Psoas muscle (tissue), 8 donors: ENCODE measurements around the gene APBA3. TPM values are rescaled to one million over a fixed set of nuclear protein-coding genes. Genes with fewer than 3 reads are reported as not detected.

Source experiments
- ATAC-seq, 4 donors: fragments of 200-7000 bp; cut with Tn5 transposase; one replicate each; pipeline ENCODE4 v1.9.1; 2020; ENCODE audit warnings: moderate library complexity in 3 of 4, mild to moderate bottlenecking in 2 of 4
- DNase-seq, 2 donors: peaks; one replicate each; pipeline ENCODE4 v3.0.0-alpha.2; 2020
- H3K27ac ChIP-seq: fragments of 200-600 bp; one replicate; pipeline ENCODE4 v1.8.0; 2022
- H3K27me3 ChIP-seq, 3 donors: fragments of 200-600 bp in 1 of 3; one replicate each; pipeline versions ENCODE4 v1.6.1 to v1.8.0; 2013 to 2022; ENCODE audit warnings: low read length in 2 of 3, mild to moderate bottlenecking in 2 of 3, moderate library complexity in 1 of 3; ENCODE audit not compliant: insufficient read depth in 3 of 3
- H3K36me3 ChIP-seq, 2 donors: fragments of 200-600 bp in 1 of 2; one replicate each; pipeline versions ENCODE4 v1.6.1 to v1.8.0; 2013 to 2022; ENCODE audit warnings: low read depth in 1 of 2, mild to moderate bottlenecking in 1 of 2, moderate library complexity in 1 of 2; ENCODE audit not compliant: insufficient read depth in 1 of 2
- H3K4me1 ChIP-seq: fragments of 200-600 bp; one replicate; pipeline ENCODE4 v1.8.0; 2022
- H3K4me3 ChIP-seq: fragments of 200-600 bp; one replicate; pipeline ENCODE4 v1.8.0; 2022; ENCODE audit warnings: mild to moderate bottlenecking
- H3K9me3 ChIP-seq: fragments of 200-600 bp; one replicate; pipeline ENCODE4 v1.8.0; 2022
- WGBS, 3 donors: extraction: QIAGEN DNeasy Blood & Tissue Kit; methylation state at CpG; one replicate each; pipeline versions ENCODE4 v1.1.6 to v1.1.7; 2013; 5-methylcytosine and 5-hydroxymethylcytosine counted together
- intact Hi-C, 2 donors: fragments of 100-400 bp; cut with DNase I; formaldehyde crosslinking; loops; one replicate each; pipeline versions ENCODE4 v1.11.0 to v1.14.2; 2022
- polyA plus RNA-seq, 3 donors: library from polyadenylated mRNA; stranded (reverse); fragments of 200-250 nt; gene quantifications; one replicate each; pipeline ENCODE4 v1.2.3, GENCODE V29; 2013
- total RNA-seq, 4 donors: library from RNA; stranded (reverse); fragmentation: NEBNext Ultra II Directional in 2 of 4; extraction: Animal tissue kit (Norgen Biotek cat#: 25700) in 2 of 4; gene quantifications; one replicate each; pipeline versions ENCODE4 v1.2.1 to v1.2.4, GENCODE V29; 2021 to 2023
- TF ChIP-seq, protein P1 (sequence below): fragments of 200-600 bp; IDR thresholded peaks from one replicate; pipeline ENCODE4 v1.8.0; 2022; ENCODE audit warnings: antibody characterized with exemption
- donor health status: healthy with polysubstance abuse.
- donor health status: DM: no; HTN: no; CAD: no; lungs with moderate emphysema.
- donor health status: Bipolar disorder and iron deficiency.
- donor health status: healthy.
- donor health status: DM: yes; HTN: yes; CAD: no.
- donor health status: DM: no; HTN: no; CAD: no.
- donor health status: DM: no; HTN: no; CAD: no.
- donor health status: DM: yes; HTN: yes; CAD: no.

APBA3 gene
- total and polyA plus RNA-seq, 7 donors: 17.7 to 30.1 (median 19.4) TPM

DNA sequence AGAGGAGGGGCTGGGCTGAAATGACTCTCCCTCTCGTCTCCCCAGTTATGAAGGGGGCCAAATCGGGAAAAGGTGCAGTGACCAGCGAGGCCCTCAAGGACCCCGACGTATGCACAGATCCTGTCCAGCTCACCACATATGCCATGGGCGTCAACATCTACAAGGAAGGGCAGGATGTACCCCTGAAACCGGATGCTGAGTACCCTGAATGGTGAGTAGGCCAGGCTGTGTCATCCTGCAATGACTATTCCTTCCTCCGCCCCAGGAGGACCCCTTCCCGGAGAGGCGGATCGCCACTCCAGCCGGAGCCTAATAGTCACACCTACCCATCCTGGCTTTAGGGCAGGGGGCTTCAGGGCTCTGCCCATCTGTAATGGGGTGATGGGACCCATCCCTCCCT is 3.6 kb upstream of the APBA3 start:
- 87 to 95% (median 92%) methylated on average over 12 of the region's 12 CpGs for WGBS, 3 donors
- Histone ChIP-seq H3K4me3 (no peak overlapping the region), H3K9me3 (no peaks in the 10 kb centered on the region), H3K4me1 (peaks cover 9% of the 10 kb centered on the region), H3K36me3 (peaks cover 0 to 51% of the 10 kb centered on the region in 2 donors), H3K27me3 (no peaks in the 10 kb centered on the region), H3K27ac (no peak overlapping the region)
- intact Hi-C loops: no loop called here
- ATAC-seq: no peak
- no peak for DNase-seq
- TF ChIP-seq, protein P1, sequence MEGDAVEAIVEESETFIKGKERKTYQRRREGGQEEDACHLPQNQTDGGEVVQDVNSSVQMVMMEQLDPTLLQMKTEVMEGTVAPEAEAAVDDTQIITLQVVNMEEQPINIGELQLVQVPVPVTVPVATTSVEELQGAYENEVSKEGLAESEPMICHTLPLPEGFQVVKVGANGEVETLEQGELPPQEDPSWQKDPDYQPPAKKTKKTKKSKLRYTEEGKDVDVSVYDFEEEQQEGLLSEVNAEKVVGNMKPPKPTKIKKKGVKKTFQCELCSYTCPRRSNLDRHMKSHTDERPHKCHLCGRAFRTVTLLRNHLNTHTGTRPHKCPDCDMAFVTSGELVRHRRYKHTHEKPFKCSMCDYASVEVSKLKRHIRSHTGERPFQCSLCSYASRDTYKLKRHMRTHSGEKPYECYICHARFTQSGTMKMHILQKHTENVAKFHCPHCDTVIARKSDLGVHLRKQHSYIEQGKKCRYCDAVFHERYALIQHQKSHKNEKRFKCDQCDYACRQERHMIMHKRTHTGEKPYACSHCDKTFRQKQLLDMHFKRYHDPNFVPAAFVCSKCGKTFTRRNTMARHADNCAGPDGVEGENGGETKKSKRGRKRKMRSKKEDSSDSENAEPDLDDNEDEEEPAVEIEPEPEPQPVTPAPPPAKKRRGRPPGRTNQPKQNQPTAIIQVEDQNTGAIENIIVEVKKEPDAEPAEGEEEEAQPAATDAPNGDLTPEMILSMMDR: no peak

DNA sequence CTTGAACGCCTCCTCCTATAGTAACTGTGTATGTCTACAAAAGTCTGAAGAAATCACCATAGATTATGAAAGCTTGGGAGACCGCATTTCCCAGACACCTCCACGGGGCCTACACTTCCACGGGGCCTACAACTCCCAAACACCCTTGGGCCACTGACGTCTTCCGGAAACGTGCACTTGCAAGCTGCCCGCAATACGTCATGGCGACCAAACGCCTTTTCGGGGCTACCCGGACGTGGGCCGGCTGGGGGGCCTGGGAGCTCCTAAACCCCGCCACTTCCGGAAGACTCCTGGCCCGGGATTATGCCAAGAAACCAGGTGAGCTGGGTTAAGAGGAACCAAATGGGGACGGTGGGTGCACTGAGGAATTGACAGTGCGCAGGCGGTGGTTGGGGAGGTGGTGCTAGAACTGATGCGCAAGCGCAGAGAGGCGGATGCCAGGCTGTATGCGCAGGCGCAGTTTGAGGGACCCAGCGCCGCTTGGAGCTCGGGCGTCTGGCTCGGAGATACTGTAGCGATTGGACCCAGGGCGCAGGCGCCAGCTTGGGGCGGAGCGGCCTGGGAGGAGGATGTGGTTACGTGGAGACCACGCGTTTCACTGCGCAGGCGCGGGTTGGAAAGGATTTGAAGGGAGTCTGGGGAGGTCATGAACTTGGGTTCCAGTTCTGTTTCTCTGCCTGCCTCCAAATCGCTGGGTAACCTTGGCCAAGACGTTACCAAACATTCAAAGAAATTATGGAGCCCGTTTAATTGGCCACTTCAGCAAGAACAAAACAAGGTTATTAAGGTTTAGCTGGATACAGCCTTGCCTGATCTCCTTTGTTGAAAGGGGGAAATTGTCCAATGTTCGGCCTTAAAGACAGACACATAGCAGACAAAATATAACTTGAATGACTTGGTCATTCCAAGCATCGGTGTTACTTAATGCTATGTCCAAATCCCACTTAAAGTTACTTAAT is 1.3 kb upstream of the APBA3 start, which contains the start of gene MRPL54:
MRPL54 (plus strand) TSS at position 182 of the 959 bp plus-strand sequence; CDS start at position 201, 19 bp downstream.
- ATAC-seq (peak; percentile 94 to 95 (median 95)), DNase-seq (peak; percentile 99 to 100)
- H3K36me3 ChIP-seq: peaks cover 0 to 50% of the 10 kb centered on the region in 2 donors
- WGBS, 3 donors: 3% methylated on average over 47 of the region's 47 CpGs
- peaks cover 9% of the 10 kb centered on the region for H3K4me1 ChIP-seq
- intact Hi-C loops: loop anchor here (5.0 kb wide), 1 partner anchor 225 kb away; the partner anchor contains the start of gene EEF2 (in 2 of the 2)
- peak within 1 kb of the TSS; percentile 92 for H3K4me3 ChIP-seq
- H3K27ac ChIP-seq: peak within 1 kb of the TSS; percentile 97
- TF ChIP-seq, protein P1: no peak
- H3K27me3 ChIP-seq: no peaks in the 10 kb centered on the region
- H3K9me3 ChIP-seq: no peaks in the 10 kb centered on the region

DNA sequence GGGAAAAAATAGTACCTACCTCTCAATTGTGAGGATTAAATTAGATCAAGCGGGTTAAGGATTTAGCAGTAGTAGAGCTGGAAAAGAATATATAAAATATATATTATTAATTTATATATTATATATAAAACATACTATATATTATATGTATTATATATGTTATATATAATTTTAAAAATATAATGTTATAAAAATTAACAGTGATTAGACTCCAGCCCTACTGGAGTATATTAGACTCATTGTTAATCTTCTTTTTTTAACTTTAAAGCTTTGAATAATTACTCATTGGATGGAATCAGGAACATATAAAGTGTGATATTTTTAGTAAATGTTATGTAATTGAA is 610 bp upstream of the APBA3 start:
- no peaks in the 10 kb centered on the region for H3K9me3 ChIP-seq
- 52 to 70% (median 58%) methylated on average over 1 of the region's 1 CpG for WGBS, 3 donors
- peak overlapping the region; percentile 97 for H3K27ac ChIP-seq
- peak overlapping the region; percentile 92 for H3K4me3 ChIP-seq
- intact Hi-C loops: loop anchor here (5.0 kb wide), 1 partner anchor 225 kb away; the partner anchor contains the start of gene EEF2 (in 2 of the 2)
- H3K27me3 ChIP-seq: no peaks in the 10 kb centered on the region
- TF ChIP-seq, protein P1: no peak
- ATAC-seq (no peak), DNase-seq (no peak)
- peaks cover 0 to 50% of the 10 kb centered on the region in 2 donors for H3K36me3 ChIP-seq
- H3K4me1 ChIP-seq: peaks cover 9% of the 10 kb centered on the region

DNA sequence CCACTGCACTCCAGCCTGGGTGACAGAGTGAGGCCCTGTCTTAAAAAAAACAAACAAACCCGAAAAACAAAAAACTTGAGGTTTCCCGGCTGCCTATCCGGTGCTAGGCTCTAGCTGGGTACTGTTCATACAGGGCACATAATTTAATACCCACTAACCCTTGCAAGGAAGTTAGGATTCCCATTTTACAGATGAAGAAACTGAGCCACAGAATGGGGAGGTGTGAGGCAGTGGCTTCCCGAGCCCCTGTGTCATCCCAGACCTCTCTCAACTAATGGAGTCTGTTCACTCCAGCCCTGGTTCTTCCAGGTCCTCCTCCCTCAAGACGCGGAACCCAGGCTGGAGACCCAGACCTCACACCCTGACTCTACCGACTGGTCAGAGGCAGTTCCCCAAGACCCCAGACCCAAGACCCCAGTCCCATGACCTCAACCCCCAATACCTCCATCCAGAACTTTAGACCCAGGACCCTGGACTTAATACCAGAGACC is 576 bp downstream of the APBA3 start:
- Histone ChIP-seq H3K27me3 (no peaks in the 10 kb centered on the region), H3K27ac (peak overlapping the region; percentile 97), H3K4me3 (peak overlapping the region; percentile 92), H3K36me3 (peaks cover 0 to 44% of the 10 kb centered on the region in 2 donors), H3K4me1 (peaks cover 9% of the 10 kb centered on the region), H3K9me3 (no peaks in the 10 kb centered on the region)
- intact Hi-C loops: loop anchor here (5.0 kb wide), 1 partner anchor 226 kb away; the partner anchor contains the start of gene EEF2 (in 2 of the 2)
- ATAC-seq: no peak
- WGBS, 3 donors: 30 to 40% (median 39%) methylated on average over 7 of the region's 7 CpGs
- DNase-seq: peak in 1 of 2 donors; percentile 53
- TF ChIP-seq, protein P1: no peak
